Transverse colon (tissue), 4 donors: ENCODE results near the gene ELOVL3.

Experiments
- EP300 ChIP-seq: sonication (generic); formaldehyde crosslinking; IDR thresholded peaks from one replicate; pipeline ENCODE4 v1.6.1; 2017; ENCODE audit warnings: antibody characterized with exemption, low read depth
- POLR2A ChIP-seq: fragments of 450-650 bp; IDR thresholded peaks from one replicate; pipeline ENCODE4 v1.6.1; 2016; ENCODE audit warnings: antibody characterized with exemption, mild to moderate bottlenecking, moderate library complexity
- POLR2AphosphoS5 ChIP-seq, 3 donors: sonication (generic); formaldehyde crosslinking; IDR thresholded peaks; one replicate each; pipeline ENCODE4 v1.6.1; 2016; ENCODE audit warnings: antibody characterized with exemption in 3 of 3
- TF ChIP-seq, protein P1 (sequence below), 5 experiments: fragments of 200-600 bp in 3 of 5; fragments of 450-650 bp in 2 of 5; sonication (generic) in 3 of 5; IDR thresholded peaks; 1 replicate in 2 of 5; 2 replicates in 3 of 5; pipeline ENCODE4 v1.5.1; 2016 to 2017; ENCODE audit warnings: antibody characterized with exemption in 5 of 5, inconsistent platforms in 3 of 5, mild to moderate bottlenecking in 2 of 5, moderate library complexity in 1 of 5

- TF ChIP-seq, protein P1, sequence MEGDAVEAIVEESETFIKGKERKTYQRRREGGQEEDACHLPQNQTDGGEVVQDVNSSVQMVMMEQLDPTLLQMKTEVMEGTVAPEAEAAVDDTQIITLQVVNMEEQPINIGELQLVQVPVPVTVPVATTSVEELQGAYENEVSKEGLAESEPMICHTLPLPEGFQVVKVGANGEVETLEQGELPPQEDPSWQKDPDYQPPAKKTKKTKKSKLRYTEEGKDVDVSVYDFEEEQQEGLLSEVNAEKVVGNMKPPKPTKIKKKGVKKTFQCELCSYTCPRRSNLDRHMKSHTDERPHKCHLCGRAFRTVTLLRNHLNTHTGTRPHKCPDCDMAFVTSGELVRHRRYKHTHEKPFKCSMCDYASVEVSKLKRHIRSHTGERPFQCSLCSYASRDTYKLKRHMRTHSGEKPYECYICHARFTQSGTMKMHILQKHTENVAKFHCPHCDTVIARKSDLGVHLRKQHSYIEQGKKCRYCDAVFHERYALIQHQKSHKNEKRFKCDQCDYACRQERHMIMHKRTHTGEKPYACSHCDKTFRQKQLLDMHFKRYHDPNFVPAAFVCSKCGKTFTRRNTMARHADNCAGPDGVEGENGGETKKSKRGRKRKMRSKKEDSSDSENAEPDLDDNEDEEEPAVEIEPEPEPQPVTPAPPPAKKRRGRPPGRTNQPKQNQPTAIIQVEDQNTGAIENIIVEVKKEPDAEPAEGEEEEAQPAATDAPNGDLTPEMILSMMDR (IDR thresholded peaks at IDR 0.05), result no peak
- TF ChIP-seq POLR2AphosphoS5 (IDR thresholded peaks at IDR 0.05) (no peak), EP300 (no peak), POLR2A (no peak)
These were observed 53.0 kb downstream of the ELOVL3 start for GRCh38 chr10:102279104-102279503.
